Loucy (cell line): ENCODE data around the gene NPB.

ENCODE experiments used
- H2AFZ ChIP-seq: fragments of 200-600 bp; sonication (generic); 2 replicates; pipeline ENCODE4 v1.6.0; 2016; ENCODE audit warnings: antibody characterized with exemption, mild to moderate bottlenecking, low read length, moderate library complexity
- H3F3A ChIP-seq: fragments of 200-600 bp; 2 replicates; pipeline ENCODE4 v1.6.0; 2016; ENCODE audit warnings: antibody characterized with exemption, low read depth, mild to moderate bottlenecking
- H3K27me3 ChIP-seq: fragments of 200-600 bp; sonication (generic); 2 replicates; pipeline ENCODE4 v1.6.1; 2014; ENCODE audit warnings: low read length, mild to moderate bottlenecking; ENCODE audit not compliant: insufficient read depth, poor library complexity, severe bottlenecking
- H3K36me3 ChIP-seq: fragments of 200-600 bp; sonication (generic); 2 replicates; pipeline ENCODE4 v1.6.1; 2016; ENCODE audit warnings: low read length; ENCODE audit not compliant: insufficient read depth
- H3K4me1 ChIP-seq: fragments of 200-600 bp; sonication (generic); 2 replicates; pipeline ENCODE4 v1.5.1; 2014; ENCODE audit warnings: low read length, mild to moderate bottlenecking; ENCODE audit not compliant: insufficient read depth, poor library complexity, severe bottlenecking
- H3K4me2 ChIP-seq: fragments of 200-600 bp; sonication (generic); 2 replicates; pipeline ENCODE4 v1.6.0; 2014; ENCODE audit warnings: antibody characterized with exemption, low read length, low read depth, mild to moderate bottlenecking; ENCODE audit not compliant: poor library complexity, severe bottlenecking
- H3K4me3 ChIP-seq: fragments of 200-600 bp; sonication (generic); 2 replicates; pipeline ENCODE4 v1.5.1; 2014; ENCODE audit warnings: low read length, mild to moderate bottlenecking, mixed read lengths; ENCODE audit not compliant: poor library complexity, severe bottlenecking
- H3K79me2 ChIP-seq: fragments of 200-600 bp; sonication (generic); 2 replicates; pipeline ENCODE4 v1.6.1; 2014; ENCODE audit warnings: low read length; ENCODE audit not compliant: insufficient read depth
- H3K9ac ChIP-seq: fragments of 200-600 bp; sonication (generic); 2 replicates; pipeline ENCODE4 v1.6.0; 2014; ENCODE audit warnings: mild to moderate bottlenecking, low read depth, low read length, moderate library complexity; ENCODE audit not compliant: poor library complexity, severe bottlenecking
- H3K9me2 ChIP-seq: fragments of 200-600 bp; sonication (generic); replicated peaks from 2 replicates; pipeline ENCODE4 v1.6.1; 2016; ENCODE audit warnings: low read depth, low read length, mixed read lengths
- H3K9me3 ChIP-seq: fragments of 200-600 bp; sonication (generic); 2 replicates; pipeline ENCODE4 v1.6.1; 2014; ENCODE audit warnings: mild to moderate bottlenecking, antibody characterized with exemption, low read length, low read depth; ENCODE audit not compliant: insufficient read depth
- H4K20me1 ChIP-seq: fragments of 200-600 bp; sonication (generic); 2 replicates; pipeline ENCODE4 v1.6.0; 2014; ENCODE audit warnings: antibody characterized with exemption, low read length, mild to moderate bottlenecking; ENCODE audit not compliant: insufficient read depth, poor library complexity, severe bottlenecking
- EZH2phosphoT487 ChIP-seq: fragments of 200-600 bp; IDR thresholded peaks from 2 replicates; pipeline ENCODE4 v1.6.1; 2018; ENCODE audit warnings: antibody characterized with exemption, mild to moderate bottlenecking, moderate library complexity, borderline replicate concordance
- TF ChIP-seq, protein P1 (sequence below): fragments of 200-600 bp; sonication (generic); conservative IDR thresholded peaks from 2 replicates; pipeline ENCODE4 v1.5.1; 2014; ENCODE audit warnings: mild to moderate bottlenecking, antibody characterized with exemption, low read length

The NPB gene

DNA sequence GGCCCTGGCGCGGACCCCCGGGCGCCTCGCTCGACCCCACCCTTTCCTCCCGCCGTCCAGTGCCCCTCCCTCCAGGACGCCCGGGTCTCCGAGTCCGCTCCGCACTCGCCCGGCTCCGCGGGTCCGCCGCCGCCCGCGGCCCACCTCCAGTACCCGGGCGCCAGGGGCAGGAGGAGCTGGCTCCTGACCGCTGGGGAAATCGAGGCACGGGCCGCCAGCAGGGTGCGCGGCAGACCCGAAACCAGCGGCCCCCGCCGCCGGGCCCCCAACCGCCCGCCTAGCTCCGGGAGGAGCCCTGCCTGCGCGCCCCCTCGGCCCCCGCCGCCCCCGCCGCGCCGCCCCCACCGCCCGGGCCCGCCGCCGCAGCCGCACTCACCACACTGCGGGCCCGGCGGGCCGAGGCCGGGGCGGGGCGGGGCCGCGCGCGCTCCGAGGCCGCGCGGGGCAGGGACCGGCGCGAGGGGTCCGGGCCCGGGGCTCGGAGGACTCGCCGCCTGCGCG, 25.2 kb downstream of the NPB start:
- Histone ChIP-seq H4K20me1 (peaks cover 14% of the 10 kb centered on the region), H3K4me1 (peaks cover 22% of the 10 kb centered on the region), H3K9me3 (no peaks in the 10 kb centered on the region), H3K9me2 (no peaks in the 10 kb centered on the region), H3F3A (no peaks in the 10 kb centered on the region), H3K79me2 (peaks cover 42% of the 10 kb centered on the region), H3K9ac (peak overlapping the region; percentile 82), H3K4me2 (peak overlapping the region; percentile 90), H3K36me3 (no peaks in the 10 kb centered on the region), H3K27me3 (no peaks in the 10 kb centered on the region), H3K4me3 (peak overlapping the region; percentile 93), H2AFZ (peak overlapping the region; percentile 51; the same call in 1 of the 2 replicates)
- no peak for TF ChIP-seq EZH2phosphoT487
- TF ChIP-seq, protein P1, sequence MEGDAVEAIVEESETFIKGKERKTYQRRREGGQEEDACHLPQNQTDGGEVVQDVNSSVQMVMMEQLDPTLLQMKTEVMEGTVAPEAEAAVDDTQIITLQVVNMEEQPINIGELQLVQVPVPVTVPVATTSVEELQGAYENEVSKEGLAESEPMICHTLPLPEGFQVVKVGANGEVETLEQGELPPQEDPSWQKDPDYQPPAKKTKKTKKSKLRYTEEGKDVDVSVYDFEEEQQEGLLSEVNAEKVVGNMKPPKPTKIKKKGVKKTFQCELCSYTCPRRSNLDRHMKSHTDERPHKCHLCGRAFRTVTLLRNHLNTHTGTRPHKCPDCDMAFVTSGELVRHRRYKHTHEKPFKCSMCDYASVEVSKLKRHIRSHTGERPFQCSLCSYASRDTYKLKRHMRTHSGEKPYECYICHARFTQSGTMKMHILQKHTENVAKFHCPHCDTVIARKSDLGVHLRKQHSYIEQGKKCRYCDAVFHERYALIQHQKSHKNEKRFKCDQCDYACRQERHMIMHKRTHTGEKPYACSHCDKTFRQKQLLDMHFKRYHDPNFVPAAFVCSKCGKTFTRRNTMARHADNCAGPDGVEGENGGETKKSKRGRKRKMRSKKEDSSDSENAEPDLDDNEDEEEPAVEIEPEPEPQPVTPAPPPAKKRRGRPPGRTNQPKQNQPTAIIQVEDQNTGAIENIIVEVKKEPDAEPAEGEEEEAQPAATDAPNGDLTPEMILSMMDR = no peak

DNA sequence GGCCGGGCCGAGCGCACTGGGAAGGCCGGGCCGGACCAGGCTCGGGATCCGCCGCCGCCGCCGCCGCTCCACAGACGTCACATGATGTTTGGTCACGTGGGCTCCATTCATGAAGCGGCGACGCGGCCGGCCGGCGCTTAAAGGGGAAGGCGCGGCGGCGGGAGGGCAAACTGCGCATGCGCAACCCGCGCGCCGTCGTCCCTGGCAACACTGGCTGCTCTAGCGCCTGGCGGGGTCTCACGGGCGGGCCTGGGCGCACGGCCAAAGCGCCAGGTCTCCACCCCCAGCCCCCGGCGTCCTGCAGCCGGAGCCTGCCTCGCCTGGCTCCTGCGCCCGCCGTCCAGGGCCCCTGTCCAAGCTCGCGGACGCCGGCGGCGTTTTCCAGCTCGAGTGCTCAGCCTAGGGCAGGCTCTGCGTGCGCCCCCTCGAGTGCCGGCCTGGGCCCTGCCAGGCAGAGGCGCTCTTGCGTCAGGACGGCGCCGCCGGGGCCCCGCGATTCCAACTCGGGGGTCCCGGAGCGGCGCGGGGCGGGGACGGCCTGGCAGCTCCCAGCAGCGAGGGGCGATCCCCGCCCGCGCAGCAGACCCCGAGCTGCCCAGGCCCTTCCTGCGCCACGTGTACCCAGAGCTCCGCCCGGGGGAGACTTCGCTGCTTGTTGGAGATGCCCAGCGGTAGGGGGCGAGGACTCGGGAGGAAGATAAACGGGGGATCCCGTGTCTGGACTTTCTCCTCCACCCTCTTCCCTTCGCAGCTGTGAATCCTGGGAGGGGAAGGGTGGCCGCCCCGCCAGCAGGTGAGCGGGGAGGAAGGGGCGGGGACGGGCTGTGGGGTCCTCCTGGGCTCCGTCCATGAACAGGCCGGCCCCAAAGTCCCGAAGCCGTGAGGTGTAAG, 25.9 kb downstream of the NPB start, which contains the start of gene MAFG:
MAFG (minus strand) TSS at position 83 of the 891 bp plus-strand sequence. CDS start 4,550 bp downstream, outside the sequence.
- TF ChIP-seq, protein P1 = peak; percentile 58
- no peak for TF ChIP-seq EZH2phosphoT487
- Histone ChIP-seq H3K36me3 (no peaks in the 10 kb centered on the region), H3K27me3 (no peaks in the 10 kb centered on the region), H3K4me1 (peaks cover 22% of the 10 kb centered on the region), H3K4me3 (peak within 1 kb of the TSS; percentile 93), H3K9me2 (no peaks in the 10 kb centered on the region), H3K79me2 (peaks cover 39% of the 10 kb centered on the region), H3K9ac (peak within 1 kb of the TSS; percentile 82), H3K4me2 (peak within 1 kb of the TSS; percentile 90), H3F3A (no peaks in the 10 kb centered on the region), H4K20me1 (peaks cover 14% of the 10 kb centered on the region), H3K9me3 (no peaks in the 10 kb centered on the region), H2AFZ (peak within 1 kb of the TSS; percentile 88)

DNA sequence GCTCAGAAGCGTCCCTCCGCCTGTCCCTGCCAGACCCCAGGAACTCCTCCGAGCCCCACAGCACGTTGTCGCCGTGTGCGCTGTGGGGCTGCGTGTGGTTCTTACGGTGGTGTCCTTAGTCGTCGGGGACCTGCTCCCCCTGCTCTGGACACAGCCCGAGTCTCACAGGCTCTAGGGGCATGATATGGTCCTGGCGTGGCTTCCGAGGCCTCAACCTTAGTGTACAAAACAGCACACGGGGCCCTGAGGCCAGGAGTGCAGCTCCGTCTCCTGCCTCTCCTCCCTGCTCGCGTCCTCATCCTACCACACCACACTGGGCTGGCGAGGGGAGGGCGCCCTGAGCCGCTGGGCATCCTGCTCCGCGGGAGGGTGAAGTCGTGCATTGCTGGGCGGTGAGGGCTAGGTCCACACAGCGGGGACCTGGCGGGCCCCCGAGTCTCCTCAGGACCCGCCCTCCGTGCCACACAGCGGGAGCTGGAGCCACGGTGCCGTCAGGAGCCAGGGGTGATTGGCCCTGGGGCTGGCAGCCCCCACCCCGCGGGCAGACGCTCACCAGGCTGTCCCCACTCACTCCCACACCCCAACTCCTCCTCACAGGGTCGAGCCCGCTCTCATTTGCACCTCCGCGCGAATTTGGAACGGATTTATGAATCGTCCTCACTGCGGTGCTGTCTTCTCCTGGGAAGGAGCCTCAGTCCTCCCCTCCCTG, 26.7 kb downstream of the NPB start:
- Histone ChIP-seq H3K4me1 (peaks cover 22% of the 10 kb centered on the region), H3K36me3 (no peaks in the 10 kb centered on the region), H4K20me1 (peaks cover 14% of the 10 kb centered on the region), H3K79me2 (peaks cover 33% of the 10 kb centered on the region), H3K4me2 (peak overlapping the region; percentile 62), H3K27me3 (no peaks in the 10 kb centered on the region), H3K9me3 (no peaks in the 10 kb centered on the region), H3K4me3 (peak overlapping the region; percentile 70), H2AFZ (no peak overlapping the region), H3K9me2 (no peaks in the 10 kb centered on the region), H3K9ac (peak overlapping the region; percentile 10), H3F3A (no peaks in the 10 kb centered on the region)
- TF ChIP-seq EZH2phosphoT487 = no peak
- TF ChIP-seq, protein P1 = no peak
